ENCODE data around the gene HCRTR1.

The HCRTR1 gene

GRCh38 chr1:31595836-31596736, 21.4 kb upstream of the HCRTR1 start:
- no peak overlapping the region for H3K4me3 ChIP-seq (ENCODE audit: low read depth, low read length)
- TF ChIP-seq CTCF (IDR thresholded peaks at IDR 0.05; ENCODE audit: low read depth, low read length) = no peak

- TF ChIP-seq CTCF (IDR thresholded peaks at IDR 0.05; ENCODE audit: low read depth, low read length) = no peak
- no peak overlapping the region for H3K4me3 ChIP-seq (ENCODE audit: low read depth, low read length)
These were observed 20.8 kb upstream of the HCRTR1 start for GRCh38 chr1:31596737-31597097.

GRCh38 chr1:31598980-31599379, 18.5 kb upstream of the HCRTR1 start:
- no peak for TF ChIP-seq CTCF (IDR thresholded peaks at IDR 0.05; ENCODE audit: low read depth, low read length)
- H3K4me3 ChIP-seq (ENCODE audit: low read depth, low read length) = no peak overlapping the region

GRCh38 chr1:31600641-31601040, 16.8 kb upstream of the HCRTR1 start:
- no peak overlapping the region for H3K4me3 ChIP-seq (ENCODE audit: low read depth, low read length)
- no peak for TF ChIP-seq CTCF (IDR thresholded peaks at IDR 0.05; ENCODE audit: low read depth, low read length)

GRCh38 chr1:31602081-31602480, 15.4 kb upstream of the HCRTR1 start:
- TF ChIP-seq CTCF (IDR thresholded peaks at IDR 0.05; ENCODE audit: low read depth, low read length) = no peak
- no peak overlapping the region for H3K4me3 ChIP-seq (ENCODE audit: low read depth, low read length)

GRCh38 chr1:31605908-31606427, 11.5 kb upstream of the HCRTR1 start:
- TF ChIP-seq CTCF (IDR thresholded peaks at IDR 0.05; ENCODE audit: low read depth, low read length) = no peak
- no peak overlapping the region for H3K4me3 ChIP-seq (ENCODE audit: low read depth, low read length)

- TF ChIP-seq CTCF (IDR thresholded peaks at IDR 0.05; ENCODE audit: low read depth, low read length) = no peak
- no peak overlapping the region for H3K4me3 ChIP-seq (ENCODE audit: low read depth, low read length)
These were observed 10.1 kb upstream of the HCRTR1 start for GRCh38 chr1:31607360-31607759.
